Measurements from ENCODE around the gene RGS19.

The RGS19 gene

DNA sequence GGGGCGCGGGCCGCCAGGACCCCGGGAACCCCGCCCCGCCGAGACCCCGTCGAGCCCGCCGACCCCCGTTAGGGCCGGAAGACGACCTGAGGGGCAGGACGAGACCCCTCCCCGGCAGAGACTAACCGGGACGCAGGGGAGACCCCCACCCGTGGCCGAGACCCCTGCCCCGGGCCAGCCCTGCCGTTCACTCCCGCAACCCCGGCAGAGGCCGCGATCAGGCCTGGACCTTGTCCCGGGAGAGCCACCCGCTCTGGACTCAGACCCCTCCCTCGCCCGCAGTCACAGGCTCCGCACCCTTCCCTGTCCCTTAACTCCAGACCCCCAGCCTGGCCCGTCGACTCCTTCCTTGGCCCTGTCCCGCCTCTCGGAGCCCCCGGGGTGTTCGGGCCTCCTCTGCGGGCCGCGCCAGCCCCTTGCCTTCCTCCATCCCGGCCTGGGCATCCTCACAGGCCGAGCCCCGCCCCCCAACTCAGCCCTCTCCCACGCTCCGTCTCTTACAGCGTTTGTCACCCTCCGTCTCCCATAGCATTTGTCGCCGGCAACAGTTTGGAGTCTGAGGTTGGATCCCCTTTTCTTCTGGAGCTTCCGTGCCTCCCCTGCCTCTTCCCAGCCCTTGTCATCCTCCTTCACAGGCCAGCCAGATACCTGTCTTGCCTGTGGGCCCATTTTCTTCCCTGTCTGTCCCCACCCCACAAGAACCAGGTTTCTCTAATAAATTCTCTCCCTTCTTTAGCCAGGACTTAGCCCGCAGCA, 15.8 kb downstream of the RGS19 start:
- DNase-seq (ENCODE audit: low spot score), result peak; percentile 46

GRCh38 chr20:64062596-64063388, 16.5 kb downstream of the RGS19 start, which contains the start of gene TCEA2:
Gene TCEA2 (plus strand): TSS chr20:64063198. CDS start chr20:64063313, 115 bp downstream.
- peak; percentile 98 for DNase-seq (ENCODE audit: low spot score)

DNA sequence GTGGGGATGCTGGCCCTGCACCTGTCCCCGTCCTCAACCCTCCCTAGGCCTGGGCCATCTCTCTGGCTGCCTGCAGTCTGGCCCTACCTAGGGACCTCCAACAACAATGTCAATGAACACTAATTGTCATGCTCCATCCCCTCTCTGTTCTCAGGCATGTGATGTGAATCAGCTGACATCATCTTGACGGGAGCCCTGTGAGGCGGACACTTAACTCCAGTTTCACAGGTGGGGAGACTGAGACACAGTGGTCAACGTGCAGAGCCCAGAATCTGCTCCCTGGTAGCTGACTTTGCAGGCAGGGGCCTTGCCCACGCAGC, 17.1 kb downstream of the RGS19 start:
- DNase-seq (ENCODE audit: low spot score), result no peak

- no peak for DNase-seq (ENCODE audit: low spot score)
Observed at GRCh38 chr20:64058536-64058935, 20.8 kb downstream of the RGS19 start.

DNA sequence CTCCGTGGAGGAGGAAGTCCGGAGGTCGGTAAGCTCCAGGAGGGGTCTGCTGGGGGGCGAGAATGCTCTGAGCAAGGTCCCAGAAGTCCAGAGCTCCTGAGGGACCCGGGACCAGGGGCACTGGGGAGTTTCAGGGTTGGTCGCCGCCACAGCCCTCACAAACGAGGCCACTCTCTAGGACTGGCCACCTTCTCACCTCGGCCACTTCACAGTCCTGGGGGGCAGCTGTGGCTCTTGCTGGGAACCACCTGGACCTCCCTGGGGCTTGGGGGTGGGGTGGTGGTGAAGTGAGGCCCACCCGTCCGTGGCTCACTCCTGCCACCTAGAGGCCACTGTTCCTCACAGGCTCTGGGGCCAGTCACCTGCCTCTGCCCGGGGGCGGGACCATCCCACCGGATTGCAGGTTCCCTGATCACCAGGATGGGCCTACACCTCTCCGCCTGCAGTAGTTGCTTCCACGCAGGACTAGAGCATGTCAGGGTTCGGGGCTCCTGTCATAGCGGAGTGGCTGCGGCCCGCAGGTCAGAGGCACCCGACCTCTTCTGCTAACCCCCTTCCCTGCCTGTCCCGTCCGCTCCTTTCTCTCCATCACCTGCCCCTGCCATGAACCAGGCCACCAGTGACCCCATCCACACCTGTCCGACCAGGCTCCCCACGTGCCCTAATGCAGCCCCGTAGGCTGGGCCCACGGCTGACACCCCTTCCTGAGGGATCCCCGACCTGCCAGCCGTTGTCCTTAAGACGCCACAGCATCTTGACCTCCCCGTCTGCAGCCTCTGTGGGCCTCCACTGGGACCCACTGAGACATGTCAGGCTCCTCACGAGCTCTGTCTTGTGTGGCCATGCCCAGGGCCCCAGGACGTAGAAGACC, 21.5 kb downstream of the RGS19 start:
- DNase-seq (ENCODE audit: low spot score), result peak; percentile 89

DNA sequence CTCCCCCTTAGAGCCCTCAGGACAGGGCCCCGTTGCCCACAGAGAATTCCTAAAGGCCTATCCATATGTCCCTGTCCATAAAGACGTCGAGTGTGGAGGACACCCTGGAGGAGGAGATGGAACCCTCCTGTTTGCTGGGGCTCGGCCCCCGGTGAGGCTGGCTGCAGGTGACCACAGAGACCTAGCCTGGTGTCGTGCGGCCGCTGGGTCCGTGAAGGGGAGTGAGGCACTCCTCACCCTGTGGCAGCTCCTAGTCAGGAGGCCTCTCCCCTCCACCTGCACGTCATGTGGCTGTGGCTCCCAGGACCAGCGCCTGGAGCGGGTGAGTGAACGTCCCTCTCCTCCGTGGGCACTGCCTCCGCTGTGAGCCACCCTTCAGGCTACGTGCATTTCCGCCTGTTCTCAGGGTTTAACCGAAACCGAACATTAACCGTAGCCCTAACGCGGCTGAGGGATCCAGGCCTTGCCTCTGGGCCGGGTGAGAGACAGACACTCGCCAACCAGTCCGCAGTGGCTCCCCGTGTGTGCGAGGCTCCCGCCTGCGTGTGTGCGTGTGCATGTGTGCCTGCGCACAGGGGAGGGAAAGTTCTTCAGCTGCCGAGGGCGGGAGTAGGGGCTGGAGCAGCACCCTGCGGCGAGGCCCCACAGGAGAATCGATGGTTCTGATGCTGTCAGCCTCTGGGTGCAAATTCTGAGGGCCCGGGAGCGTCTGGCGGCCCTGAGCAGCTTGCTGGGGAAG, 22.3 kb downstream of the RGS19 start:
- DNase-seq (ENCODE audit: low spot score), result peak; percentile 8

GRCh38 chr20:64056639-64056888, 22.8 kb downstream of the RGS19 start:
- DNase-seq (ENCODE audit: low spot score), result no peak

- no peak for DNase-seq (ENCODE audit: low spot score)
Observed at GRCh38 chr20:64055893-64056638, 23.3 kb downstream of the RGS19 start.

GRCh38 chr20:64055396-64055892, 23.9 kb downstream of the RGS19 start:
- no peak for DNase-seq (ENCODE audit: low spot score)

DNA sequence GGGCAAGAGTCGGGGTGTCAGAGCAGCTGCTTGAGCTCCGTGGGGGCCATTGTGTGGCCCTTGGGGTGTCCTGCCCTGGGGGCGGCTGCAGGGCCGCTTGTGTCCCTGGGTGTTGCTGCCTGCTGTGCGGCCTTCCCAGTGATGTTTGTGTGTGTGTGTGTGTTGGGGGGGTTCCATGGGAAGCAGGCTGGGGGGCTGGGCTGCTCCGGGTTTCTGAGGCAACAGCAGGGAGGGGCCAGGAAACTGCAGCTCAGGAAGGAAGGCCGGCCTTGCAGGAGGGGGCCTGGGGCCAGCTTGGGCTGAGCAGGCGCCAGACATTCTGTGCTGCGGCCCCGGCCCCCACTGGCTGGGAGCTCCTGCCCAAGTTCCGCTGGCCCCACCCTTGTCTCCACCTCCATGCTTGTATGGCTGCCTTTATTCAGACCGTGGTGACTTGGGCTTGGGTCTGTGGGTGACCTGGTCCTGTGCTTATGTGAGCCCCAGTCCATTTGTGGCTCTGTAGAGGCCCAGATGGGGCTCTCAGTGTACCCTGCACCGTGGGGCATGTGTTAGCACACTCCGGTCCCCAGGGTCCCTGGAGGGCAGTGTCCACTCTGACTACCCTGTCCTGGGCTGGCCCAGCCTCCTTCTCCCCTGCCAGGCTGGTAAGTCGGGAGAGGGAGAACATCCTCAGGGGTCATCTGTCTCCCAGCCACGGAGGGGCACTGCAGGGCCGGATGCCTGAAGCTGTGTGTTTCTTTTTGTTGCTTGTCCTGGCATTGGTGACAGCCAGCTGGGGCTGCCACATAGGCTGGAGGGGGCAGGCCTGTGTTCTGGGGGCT, 25.3 kb downstream of the RGS19 start:
- DNase-seq (ENCODE audit: low spot score), result no peak

- no peak for DNase-seq (ENCODE audit: low spot score)
Observed at GRCh38 chr20:64052987-64053840, 26.1 kb downstream of the RGS19 start.

DNA sequence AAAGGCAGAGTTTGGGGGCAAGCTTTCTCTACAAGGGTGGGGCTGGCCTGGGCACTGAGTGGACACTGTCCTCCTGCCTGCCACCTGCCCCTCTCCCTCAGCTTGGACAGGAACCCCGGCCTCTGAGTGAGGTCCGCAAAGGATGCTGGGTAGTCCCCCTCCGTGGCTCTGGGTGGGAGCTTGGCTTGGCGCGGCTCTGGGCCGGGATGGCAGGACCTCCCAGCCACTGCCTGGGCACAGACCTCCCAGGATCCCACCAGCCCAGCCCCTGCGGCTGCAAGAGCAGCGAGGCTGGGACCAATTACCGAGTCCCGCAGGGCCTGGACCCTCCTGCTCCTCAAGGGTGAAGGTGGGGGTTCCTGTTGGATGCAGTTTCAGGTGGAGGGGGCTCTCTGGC, 27.0 kb downstream of the RGS19 start:
- no peak for DNase-seq (ENCODE audit: low spot score)

DNA sequence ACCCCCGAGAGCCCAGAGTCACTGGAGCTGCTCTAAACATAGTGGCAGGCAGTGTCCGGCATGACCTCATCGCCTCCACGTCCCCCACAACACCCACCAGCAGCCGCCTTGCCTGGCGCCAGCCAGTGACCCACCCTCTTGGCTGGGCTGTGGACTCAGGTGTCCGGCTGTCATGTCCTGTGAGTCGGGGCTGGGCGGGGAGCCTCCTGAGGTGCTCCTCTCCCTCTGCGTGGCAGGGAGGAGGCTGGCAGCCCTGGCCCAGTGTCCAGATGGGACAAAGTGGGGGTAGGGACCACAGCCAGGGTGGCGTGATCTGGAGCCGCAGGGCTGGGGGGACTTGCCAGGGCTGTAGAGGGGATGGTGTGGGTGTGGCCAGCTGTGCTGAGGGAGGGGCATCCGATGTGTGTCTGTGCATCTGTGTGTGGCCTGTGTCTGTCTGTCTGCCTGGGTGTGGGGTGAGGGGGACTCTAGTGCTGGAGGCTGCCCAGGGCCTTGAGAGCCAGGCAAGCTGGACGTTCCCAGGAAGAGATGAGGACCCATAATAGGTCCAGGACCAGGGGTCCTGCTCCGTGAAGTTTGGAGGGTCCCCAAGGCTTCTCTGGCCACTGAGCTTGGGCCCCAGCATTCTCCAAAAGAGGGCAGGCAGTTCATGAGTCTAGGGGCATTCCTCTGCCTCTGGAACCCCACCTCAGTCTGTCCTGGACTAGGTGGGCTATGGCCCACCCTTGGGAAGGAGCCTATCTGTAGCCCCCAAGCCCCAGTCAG, 27.6 kb downstream of the RGS19 start:
- DNase-seq (ENCODE audit: low spot score), result no peak

DNA sequence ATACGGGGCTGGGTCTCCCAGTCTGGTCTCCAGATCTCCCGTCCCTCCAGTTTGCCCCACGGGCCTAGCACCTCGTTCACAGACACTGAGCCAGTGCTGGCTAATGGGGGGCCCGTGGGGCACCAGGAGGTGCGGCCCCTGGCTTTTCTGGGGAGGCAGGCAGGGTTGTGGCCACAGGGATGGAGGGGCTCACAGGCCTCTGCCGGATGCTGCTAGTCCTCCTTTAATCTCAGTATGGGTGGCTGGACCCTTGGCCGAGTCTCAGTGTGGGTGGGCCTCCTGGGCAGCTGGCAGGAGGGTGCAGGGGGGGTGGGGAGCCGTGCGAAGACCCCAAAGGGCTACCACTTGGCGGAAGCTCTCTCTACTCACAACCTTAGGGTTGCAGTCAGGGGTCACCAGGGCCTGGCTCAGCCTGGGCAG, 28.3 kb downstream of the RGS19 start:
- no peak for DNase-seq (ENCODE audit: low spot score)

- no peak for DNase-seq (ENCODE audit: low spot score)
Observed at GRCh38 chr20:64050261-64051032, 28.9 kb downstream of the RGS19 start.

GRCh38 chr20:64049878-64050260, 29.4 kb downstream of the RGS19 start:
- DNase-seq (ENCODE audit: low spot score), result no peak

GRCh38 chr20:64049060-64049877, 30.0 kb downstream of the RGS19 start, which contains the start of gene SOX18:
Gene SOX18 (minus strand): TSS chr20:64049639. CDS start chr20:64049516, 123 bp downstream.
- DNase-seq (ENCODE audit: low spot score), result peak; percentile 55
